Left cardiac atrium (tissue), 4 donors: Measurements from ENCODE around the gene SLC5A3. TPM values are rescaled to one million over a fixed set of nuclear protein-coding genes. Genes with fewer than 3 reads are reported as not detected.

ENCODE experiments used
- ATAC-seq, 2 donors: fragments of 200-7000 bp; cut with Tn5 transposase; one replicate each; pipeline ENCODE4 v1.9.1; 2020; ENCODE audit warnings: mild to moderate bottlenecking in 2 of 2, moderate library complexity in 2 of 2
- DNase-seq: peaks from one replicate; pipeline ENCODE4 v3.0.0-alpha.2; 2020
- intact Hi-C, 2 donors: fragments of 100-400 bp; cut with DNase I; formaldehyde crosslinking; loops; one replicate each; pipeline versions ENCODE4 v1.14.1 to v1.15.1; 2022 to 2023
- long read RNA-seq: library from polyadenylated mRNA; unstranded; transcript quantifications from one replicate; pipeline ENCODE4 v2.0.0, GENCODE V29; 2021
- total RNA-seq, 2 donors: library from RNA; stranded (reverse); fragmentation: NEBNext Ultra II Directional; extraction: Animal tissue kit (Norgen Biotek cat#: 25700); gene quantifications; one replicate each; pipeline ENCODE4 v1.2.1, GENCODE V29; 2021
- donor health status: DM: no; HTN: yes; CAD: no.
- donor health status: DM: no; HTN: yes; CAD: no; lungs with severe emphysema.
- donor health status: DM: yes; HTN: yes; CAD: no.
- donor health status: Dilated cardiomyopathy.

SLC5A3 gene
- total RNA-seq = 10 to 100 TPM in 1 of 2 donors, 1 to 10 TPM in 1; 6.6 to 13.4 TPM
- long read RNA-seq, full-length matches to known transcripts = 1 of 1 reads
- long read RNA-seq, partial matches to known transcripts = 0 of 1 reads
- long read RNA-seq, other reads (novel, unspliced or antisense) = 0 of 1 reads

- ATAC-seq (peak; percentile 85 to 88), DNase-seq (peak; percentile 89)
- intact Hi-C loops = loop anchor here in 1 of 2 donors (10.0 kb wide), 2 partner anchors 128 to 132 kb away; no protein-coding TSS in a partner anchor
These were observed at the start of gene SLC5A3, which contains the start of gene MRPS6 for GRCh38 chr21:34073032-34073748. Gene SLC5A3, plus strand, starts transcription at chr21:34073578. Its CDS starts 21,621 bp downstream, at chr21:34095199. Gene MRPS6, plus strand, starts transcription at chr21:34073578. Its CDS starts 123 bp downstream, at chr21:34073701.

DNA sequence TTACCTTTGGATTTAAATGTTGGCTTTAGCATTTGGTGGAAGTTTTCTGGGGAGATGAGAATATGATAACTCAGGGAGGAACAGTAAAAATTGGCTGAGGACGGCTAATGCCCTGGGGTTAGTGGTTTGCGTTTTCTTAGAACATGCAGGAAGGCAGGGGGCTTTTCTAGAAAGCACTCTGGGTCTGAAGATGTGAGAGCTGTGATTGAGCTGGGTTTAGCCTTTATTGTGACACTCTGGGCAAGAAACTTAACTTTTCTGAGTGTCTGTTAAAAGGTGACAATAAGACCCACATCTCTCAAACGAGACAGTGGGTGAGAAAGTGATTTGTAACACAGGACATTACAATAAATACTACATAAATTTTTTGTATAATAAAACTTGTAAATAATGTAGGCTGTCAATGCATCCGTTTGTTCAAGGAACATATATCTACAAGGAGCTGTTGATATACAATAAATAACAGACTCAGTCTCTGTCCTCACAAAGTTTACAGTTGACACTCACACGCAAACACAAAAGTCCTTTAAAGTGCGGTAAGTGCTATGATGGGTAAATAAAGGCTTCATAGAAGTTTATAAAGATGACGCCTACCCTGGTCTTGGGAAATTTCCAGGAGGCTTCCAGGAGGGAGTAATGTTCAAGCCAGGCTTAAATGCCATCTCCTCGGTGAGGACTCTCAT is 49.5 kb upstream of the SLC5A3 start:
- DNase-seq (no peak), ATAC-seq (no peak)
- intact Hi-C loops = no loop called here

GRCh38 chr21:34024374-34024693 is 49.0 kb upstream of the SLC5A3 start:
- intact Hi-C loops = no loop called here
- ATAC-seq = no peak

DNA sequence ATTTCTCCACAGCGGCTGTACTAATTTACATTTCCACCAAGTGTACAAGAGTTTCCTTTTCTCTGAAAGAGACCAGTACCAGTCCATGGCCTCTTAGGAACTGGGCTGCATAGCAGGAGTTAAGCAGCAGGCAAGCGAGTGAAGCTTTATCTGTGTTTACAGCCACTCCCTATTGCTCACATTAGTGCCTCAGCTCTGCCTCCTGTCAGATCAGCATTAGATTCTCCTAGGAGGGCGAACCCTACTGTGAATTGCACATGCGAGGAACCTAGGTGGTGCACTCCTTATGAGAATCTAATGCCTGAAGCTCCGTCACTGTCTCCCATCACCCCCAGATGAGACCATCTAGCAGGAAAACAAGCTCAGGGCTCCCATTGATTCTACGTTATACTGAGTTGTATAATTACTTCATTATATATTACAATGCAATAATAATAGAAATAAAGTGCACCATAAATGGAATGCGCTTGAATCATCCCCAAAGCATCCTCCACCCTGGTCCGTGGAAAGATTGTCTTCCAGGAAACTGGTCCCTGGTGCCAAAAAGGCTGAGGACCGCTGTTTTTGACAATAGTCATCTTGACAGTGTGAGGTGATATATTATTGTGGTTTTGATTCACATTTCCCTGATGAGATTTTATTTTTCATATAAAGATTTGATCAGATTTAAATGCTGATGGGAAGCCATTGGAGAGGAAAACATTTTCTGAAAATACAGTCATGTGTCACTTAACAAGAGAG is 45.5 kb upstream of the SLC5A3 start:
- ATAC-seq (no peak), DNase-seq (no peak)
- intact Hi-C loops = no loop called here

More at GRCh38 chr21:34024374-34024693, 49.0 kb upstream of the SLC5A3 start:
- no peak for DNase-seq

GRCh38 chr21:34029743-34030528 is 43.4 kb upstream of the SLC5A3 start:
- intact Hi-C loops = no loop called here
- peak; percentile 53 for DNase-seq
- ATAC-seq = peak; percentile 85 to 96

- no peak for ATAC-seq
These were observed 41.5 kb upstream of the SLC5A3 start for GRCh38 chr21:34031835-34032370.

DNA sequence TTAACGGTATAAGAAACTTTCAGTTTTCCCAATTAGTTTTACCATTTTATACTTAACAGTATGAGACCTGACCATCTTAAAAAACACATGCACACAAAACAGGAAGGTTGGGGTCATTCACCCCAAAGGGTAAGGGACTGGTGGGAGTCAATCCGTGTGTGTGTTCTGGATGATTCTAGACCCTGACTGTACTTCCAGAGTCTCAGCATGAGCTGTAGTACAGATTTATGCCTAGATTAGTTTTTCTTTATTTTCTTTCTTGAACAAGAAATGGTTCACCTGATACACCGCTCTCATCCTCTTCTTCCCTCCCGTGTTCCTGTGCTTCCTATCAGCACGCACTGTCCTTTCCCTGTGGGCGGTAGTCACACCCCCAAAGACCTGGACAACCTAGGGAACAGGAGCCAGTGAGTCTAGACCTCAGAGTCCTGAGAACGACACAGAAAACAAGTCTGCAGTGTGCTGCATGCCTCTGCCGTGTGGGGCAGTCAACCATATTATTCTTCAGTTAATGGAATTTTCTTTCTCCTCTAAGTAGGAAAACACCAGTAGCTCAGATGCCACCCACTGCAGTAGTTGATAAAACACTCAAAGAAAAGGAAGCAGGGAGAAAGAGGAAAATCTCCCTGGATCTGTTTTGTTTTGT is 38.9 kb upstream of the SLC5A3 start:
- DNase-seq = no peak
- intact Hi-C loops = no loop called here
- no peak for ATAC-seq

More at GRCh38 chr21:34031835-34032370, 41.5 kb upstream of the SLC5A3 start:
- DNase-seq = no peak
- intact Hi-C loops = no loop called here

GRCh38 chr21:34035619-34036354 is 37.6 kb upstream of the SLC5A3 start:
- intact Hi-C loops = no loop called here
- DNase-seq (no peak), ATAC-seq (no peak)

GRCh38 chr21:34037009-34037795 is 36.2 kb upstream of the SLC5A3 start:
- DNase-seq = no peak
- no peak for ATAC-seq
- intact Hi-C loops = no loop called here

GRCh38 chr21:34039678-34040382 is 33.5 kb upstream of the SLC5A3 start:
- ATAC-seq (peak in 1 of 2 donors; percentile 34), DNase-seq (no peak)
- intact Hi-C loops = no loop called here

DNA sequence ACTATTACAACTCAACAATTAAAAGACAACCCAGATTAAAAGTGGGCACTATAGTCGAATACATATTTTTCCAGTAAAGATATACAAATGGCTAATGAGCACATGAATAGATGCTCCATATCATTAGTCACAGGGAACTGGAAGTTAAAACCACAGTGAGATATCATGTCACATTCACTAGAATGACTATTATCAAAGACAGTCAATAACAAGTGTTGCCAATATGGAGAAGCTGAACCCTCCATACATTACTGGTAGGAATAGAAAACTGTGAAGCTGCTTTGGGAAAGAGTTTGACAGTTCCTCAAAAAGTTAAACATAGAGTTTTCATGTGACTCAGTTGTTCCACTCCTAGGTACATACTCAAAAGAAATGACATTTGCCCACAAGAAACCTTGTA is 30.6 kb upstream of the SLC5A3 start:
- intact Hi-C loops = no loop called here
- ATAC-seq = no peak
- DNase-seq = no peak

DNA sequence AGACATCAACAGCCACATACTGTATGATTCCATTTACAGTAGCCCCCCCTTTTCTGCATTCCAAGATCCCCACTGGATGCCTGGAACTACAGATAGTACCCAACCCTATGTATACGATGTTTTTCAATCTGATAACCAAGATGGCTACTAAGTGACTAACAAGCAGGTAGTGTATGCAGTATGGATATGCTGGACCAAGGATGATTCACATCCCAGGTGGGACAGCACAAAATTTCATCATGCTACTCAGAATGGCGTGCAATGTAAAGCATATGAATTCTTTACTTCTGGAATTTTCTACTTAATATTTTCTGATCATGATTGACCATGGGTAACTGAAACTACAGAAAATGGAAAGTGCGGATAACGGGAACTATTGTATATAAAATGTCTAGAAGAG is 30.0 kb upstream of the SLC5A3 start:
- DNase-seq = no peak
- intact Hi-C loops = no loop called here
- no peak for ATAC-seq

DNA sequence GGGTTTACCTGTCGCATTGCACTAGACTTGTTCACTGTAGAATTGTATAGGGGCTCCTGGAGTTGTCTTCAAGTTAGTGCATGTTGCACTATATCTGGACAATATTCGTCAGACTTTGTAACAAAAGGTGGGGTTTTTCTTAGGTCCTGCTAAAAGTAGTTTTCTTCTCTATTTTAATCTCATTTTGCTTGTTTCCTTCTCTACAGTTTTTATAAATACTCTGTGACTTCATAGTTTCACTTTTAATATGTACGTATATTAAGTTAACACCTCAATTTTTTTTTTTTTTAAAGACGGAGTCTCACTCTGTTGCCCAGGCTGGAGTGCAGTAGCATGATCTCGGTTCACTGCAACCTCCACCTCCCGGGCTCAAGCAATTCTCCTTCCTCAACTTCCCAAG is 26.5 kb upstream of the SLC5A3 start:
- intact Hi-C loops = no loop called here
- ATAC-seq (no peak), DNase-seq (no peak)

DNA sequence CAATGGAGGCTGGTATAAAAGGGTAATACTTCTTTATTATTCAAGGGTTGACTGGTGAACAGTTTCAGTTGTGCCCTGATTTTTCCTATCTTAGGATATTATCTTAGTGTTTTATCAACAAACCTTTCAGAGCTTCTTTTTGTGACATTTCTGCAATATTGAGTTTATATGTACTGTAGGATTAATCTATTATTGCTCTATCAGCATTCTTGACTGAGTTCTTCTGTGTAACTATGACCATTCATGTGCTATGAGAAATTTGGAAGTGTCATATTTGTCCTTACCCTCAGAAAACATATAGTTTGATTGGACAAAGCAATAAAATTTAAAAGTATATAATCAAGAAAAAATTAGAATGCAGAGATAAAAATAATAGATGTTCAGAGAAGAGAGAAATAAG is 25.5 kb upstream of the SLC5A3 start:
- no peak for DNase-seq
- intact Hi-C loops = no loop called here
- no peak for ATAC-seq

- ATAC-seq (no peak), DNase-seq (no peak)
- intact Hi-C loops = no loop called here
These were observed 21.2 kb upstream of the SLC5A3 start for GRCh38 chr21:34052171-34052570.

- ATAC-seq (no peak), DNase-seq (no peak)
- intact Hi-C loops = no loop called here
These were observed 19.1 kb upstream of the SLC5A3 start for GRCh38 chr21:34054259-34054658.
